Epidermal melanocyte (primary cell): ENCODE results near the gene ARHGAP15.

Source experiments
- DNase-seq: peaks from one replicate; pipeline ENCODE4 v3.0.0; 2011; ENCODE audit warnings: low spot score; ENCODE audit not compliant: insufficient read length

Gene ARHGAP15

DNA sequence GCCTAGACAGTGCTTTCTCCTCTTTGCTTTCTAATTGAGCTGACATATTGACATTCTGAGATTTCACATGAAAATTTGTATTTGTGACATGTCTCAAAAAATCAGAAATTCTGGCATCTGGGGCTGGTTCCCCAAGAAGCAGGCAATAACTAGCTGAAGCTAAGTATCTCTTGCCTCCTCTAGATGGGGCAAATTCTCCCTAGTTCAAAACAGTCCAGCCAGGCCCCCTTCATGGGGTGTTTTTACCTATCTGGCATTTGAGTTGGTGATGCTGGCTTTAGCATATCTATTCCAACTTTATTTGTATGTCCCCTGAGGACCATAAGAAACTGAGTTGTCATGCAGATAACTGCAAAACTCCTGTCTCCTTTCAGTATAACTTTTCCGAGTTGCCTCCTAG is 39.9 kb downstream of the ARHGAP15 start:
- DNase-seq, result no peak

DNA sequence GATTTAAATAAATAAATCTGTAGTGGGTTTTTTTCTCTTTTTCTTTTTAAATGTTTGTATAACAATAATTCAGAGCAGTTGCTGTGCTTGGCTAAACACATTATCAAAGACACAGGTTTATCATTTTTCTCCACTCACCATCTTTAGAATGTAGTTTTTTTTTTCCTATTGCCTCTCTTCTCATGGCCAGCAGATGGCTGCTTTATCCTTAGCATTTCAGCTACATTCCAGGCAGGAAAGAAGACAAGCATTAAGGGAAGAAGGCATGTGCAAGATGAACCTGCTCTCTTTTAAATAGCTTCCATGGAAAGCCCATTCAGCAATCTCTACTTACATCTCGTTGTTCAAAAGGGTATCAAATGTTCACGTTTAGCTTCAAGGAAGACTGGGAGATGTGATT is 42.6 kb downstream of the ARHGAP15 start:
- no peak for DNase-seq

DNA sequence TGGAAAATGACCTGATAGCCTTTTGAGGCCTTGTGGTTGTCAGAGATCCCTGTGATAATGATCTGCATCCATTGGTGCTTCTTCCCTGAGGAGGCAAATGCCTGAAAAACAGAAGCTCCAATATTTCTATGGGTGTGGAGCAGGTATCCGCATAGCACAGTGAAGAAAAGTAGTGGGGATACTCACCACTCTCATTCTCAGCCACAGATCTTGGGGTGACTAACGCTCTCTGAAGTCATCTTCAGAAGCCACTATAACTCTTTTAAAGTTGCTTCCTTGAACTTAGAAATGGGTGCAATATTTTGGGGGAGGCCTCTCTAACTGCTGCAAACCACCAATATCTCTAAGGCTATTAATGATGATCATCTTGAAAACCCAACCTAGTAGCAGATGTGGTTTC is 46.2 kb downstream of the ARHGAP15 start:
- DNase-seq, result no peak

DNA sequence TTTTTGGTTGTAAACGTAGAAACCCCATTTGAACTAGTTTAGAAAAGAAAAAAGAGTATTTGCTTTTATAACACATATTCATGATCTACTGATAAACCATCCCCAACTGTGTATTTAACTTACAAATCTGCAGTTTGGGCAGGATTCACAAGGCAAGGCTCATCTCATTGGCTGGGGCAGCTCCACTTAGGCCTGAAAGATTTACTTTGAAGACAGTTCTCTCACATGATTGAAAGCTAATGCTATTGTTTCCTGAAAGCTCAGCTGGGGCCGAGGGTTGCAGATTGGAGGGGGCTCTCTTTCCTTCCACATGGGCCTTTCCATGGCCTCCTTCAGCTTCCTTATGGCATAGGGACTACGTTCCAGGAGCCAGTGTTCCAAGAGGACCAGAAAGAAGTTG is 47.4 kb downstream of the ARHGAP15 start:
- DNase-seq, result no peak

DNA sequence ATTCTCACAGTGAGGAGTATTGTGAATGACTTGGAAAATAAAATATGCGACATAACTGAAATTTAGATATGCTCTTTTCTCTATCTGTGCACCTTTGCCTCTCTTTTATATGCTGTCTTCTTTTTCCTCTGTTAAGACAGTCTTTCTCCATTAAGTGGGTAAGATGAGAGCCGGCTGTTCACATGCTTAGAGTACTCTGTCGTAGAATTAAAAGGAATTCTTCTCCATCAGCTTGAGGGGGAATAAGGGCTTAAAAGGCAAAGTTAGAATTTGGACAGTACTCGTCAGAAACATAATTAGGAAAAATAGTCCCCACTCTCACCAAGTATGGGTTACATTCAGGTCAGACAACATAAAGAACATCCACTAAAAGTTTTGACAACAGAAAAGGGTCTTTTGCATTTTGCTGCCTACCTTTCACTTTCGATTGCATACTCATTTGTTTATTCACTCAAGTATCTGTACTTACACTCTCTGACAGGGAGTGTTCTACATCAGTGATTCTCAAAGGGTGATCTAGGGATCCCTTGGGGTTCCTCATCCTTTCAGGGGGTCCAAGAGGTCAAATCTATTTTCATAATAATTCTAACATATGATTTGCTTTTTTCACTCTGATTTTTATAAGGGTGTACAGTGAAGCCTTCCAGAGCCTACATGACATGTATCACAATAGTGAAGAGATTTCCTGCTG is 48.0 kb downstream of the ARHGAP15 start:
- no peak for DNase-seq

DNA sequence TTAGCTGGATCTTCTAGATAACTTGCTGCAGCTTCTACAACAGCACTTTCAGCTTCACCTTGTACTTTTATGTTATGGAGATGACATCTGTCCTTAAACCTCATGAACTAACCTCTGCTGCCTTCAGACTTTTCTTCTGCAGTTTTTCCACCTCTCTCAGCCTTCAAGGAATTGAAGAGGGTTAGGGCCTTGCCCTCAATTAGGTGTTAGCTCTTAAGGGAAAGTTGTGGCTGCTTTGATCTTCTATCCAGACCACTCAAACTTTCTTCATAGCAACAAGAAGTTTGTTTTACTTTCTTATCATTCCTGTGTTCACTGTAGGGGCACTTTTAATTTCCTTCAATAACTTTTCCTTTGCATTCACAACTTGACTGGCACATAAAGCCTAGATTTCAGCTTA is 52.3 kb downstream of the ARHGAP15 start:
- no peak for DNase-seq

DNA sequence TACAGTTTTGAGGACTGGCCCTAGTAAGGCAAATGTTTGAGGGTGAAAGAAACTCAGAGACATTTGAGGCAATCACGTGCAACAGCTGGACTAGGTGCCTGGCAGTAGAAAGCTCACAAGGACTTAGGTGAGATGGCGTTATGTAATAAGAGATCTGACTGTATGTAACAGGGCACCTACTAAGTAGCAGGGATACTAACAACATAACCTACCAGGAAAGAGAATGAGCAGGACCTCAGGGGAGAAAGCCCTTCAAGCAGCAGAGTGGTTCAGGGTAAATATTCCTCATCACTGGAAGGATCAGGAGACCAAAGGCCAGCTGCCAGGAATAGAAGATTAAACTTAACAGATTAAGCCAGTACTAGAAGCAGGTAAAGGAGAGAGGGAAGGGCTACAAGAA is 53.4 kb downstream of the ARHGAP15 start:
- DNase-seq, result no peak

DNA sequence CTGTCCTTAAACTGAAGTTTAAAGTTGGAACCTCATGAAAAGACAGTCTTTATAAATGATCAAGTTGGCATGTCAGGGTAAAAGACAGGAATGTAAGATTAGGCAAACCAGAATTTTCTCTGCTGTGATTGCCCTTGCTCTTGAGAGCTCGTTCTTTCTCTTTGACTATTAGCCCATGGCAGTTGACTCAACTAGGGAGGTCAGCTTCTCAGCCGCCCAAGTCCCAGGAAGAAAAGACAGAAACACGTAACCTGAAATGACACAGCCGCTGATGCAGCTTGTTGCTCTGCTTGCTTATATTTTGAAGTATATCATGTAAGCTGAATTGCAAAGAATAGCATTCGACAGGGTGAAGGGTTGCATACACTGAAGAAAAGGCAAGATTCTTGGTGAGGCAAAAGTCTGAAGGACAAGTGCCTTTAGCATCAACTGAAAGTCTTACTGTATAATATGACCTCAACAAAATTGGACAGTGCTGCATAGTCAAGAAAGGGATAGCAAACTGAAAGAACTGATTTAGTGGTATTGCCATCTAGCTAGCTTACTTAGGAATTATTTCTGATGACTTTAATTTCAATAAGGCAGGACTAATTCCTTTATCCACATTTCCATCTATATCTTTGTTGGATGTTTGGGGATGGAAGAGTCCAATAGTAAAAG is 54.7 kb downstream of the ARHGAP15 start:
- no peak for DNase-seq

DNA sequence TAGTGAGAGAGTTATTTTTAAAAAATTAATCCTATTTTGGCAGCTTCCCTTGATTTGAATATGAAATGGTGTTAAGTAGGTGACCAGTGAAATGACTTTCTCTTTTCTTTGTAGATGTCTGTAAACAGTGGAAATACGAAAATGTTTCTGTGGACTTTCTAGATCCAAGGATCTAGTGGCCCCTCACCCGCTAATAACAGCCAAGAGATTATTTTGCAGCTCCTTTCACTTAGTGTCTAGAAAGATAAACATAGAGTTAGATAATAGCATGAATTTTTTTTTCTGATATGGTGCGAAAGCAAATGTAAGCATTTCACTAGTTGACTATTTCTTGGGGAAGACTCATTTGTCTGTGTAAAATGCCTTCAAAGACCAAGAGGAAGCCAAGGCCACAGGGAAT is 57.7 kb downstream of the ARHGAP15 start:
- no peak for DNase-seq

DNA sequence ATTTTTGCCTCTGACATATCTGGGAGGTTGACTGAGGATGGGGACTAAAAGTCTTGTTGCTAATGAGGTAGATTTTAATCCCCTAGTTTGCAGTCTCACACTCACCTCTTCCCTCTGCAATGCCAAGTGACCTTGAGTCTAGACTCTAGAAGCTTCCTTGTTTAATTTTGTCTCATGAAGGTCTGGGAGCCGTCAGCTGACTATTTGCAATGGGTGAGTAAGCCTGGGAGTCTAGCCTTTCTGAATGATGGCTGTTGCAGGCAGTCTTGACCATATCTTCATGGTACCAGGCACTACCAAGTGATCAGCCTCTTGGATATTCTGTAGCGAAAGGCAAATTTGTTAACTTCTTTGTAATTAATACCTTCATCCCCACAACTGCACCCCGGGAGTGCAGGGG is 61.2 kb downstream of the ARHGAP15 start:
- no peak for DNase-seq

DNA sequence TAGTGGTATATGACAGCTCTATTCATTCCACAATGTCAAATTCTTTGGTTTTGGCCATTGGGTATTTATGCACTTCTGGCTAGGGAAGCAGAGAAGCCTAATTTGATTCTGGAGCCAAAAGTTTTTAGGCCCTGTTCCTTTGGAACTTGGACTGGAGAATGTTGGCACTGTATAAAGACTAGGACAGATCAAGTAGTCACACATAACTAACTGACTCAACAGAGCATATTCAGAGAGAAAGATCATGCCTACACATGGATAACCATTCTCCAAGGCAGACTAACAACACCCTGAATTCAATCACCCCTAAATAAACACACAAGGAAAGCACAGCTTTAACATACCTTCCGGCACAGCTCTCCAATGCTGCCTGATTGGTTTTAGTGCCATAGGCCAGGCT is 62.9 kb downstream of the ARHGAP15 start:
- DNase-seq, result no peak

DNA sequence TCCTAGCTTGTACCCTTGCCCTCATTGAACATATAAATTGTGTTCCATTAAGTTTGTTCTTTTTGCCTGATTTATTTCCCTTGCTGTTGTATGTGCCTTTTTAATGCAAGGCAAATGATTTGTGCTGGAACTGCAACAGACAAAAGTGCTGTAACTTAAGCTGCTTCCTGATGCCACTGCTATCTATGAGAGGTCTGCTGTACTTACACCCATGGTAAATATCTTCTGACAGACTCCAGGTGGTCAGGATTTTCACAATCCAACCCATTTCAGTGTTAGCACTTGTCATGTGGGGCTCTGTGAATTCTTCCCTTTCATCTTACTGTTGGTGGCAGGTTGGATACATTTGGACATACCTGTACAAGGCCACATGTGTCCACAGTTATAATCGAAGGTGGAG is 63.5 kb downstream of the ARHGAP15 start:
- DNase-seq, result no peak

DNA sequence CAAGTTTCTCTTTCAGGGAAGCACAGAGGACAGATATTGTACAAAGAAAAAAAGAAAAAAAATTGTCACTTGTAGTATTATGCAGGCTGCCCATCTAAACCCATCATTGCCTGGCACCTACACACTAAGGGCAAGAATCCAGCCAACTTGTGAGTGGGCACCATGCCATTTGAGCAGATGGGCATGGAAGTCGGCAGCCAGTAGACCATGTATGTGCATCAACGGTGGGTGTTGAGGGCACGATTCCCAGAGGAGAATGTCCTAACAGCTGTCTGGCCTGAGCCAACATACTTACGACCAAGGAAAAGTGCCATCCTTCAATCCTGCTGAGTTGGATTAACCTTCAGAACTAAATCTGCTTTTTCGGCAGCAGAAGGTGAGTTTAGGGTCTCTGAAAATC is 63.9 kb downstream of the ARHGAP15 start:
- no peak for DNase-seq

DNA sequence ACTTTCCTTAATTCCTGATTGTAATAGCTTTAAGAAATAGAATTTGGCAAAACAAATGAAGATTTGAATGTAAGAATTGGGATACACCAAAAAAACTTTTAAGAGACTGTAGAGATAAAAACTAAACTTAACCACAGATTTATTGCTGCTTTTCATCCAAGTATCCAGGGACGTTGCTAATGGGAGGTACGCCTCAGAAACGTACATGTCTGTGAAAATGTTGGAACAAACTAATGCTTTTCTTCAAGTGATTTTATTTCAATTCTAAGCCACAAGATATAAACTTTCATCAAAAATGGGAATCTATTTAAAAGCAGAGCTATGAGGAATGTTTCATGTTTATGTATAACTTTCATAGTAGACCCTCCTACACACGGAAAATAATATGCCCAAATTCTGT is 66.3 kb downstream of the ARHGAP15 start:
- DNase-seq, result no peak

DNA sequence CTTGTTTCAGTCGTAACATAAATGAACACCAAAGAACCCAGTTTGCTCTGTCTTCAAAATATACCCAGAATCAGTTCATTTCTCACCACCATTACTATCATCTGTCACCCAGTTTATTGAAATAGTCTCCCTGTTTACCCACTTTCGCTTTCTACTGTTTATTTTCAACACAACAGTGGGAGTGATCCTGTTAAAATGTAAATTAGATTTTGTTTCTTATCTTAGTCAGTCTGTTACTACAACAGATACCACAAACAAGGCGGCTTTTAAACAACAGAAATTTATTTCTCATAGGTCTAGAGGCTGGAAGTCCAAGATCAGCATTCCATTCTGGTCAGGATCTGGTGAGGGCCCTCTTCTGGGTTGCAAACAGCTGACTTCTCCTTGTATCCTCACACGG is 74.8 kb downstream of the ARHGAP15 start:
- no peak for DNase-seq

DNA sequence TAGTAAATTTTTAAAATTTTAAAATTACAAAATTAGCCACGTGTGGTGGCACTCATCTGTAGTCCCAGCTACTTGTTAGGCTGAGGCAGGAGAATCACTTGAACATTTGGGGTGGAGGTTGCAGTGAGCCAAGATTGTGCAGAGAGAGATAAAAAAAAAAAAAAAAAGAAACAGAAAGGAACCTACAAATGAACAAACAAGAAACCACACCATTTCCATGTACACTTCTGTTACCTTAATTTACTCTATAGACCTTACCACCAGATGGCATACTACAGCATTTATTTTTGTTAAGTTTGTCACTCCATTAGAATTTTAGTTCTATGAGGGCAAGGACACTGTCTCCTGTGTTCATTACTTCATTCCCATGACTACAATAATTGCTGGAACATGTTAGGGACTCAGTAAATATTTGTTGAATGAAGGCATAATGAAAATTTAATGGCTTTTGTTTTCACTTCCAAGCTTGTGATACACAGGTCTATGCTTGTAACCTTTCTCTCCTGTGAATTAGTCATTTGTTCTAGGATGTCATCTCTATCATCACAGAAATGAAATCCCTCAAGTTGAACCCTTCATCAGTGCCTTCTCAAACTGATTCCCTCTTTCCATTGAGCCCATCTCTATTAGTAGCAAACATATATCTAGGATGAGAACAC is 76.0 kb downstream of the ARHGAP15 start:
- no peak for DNase-seq

DNA sequence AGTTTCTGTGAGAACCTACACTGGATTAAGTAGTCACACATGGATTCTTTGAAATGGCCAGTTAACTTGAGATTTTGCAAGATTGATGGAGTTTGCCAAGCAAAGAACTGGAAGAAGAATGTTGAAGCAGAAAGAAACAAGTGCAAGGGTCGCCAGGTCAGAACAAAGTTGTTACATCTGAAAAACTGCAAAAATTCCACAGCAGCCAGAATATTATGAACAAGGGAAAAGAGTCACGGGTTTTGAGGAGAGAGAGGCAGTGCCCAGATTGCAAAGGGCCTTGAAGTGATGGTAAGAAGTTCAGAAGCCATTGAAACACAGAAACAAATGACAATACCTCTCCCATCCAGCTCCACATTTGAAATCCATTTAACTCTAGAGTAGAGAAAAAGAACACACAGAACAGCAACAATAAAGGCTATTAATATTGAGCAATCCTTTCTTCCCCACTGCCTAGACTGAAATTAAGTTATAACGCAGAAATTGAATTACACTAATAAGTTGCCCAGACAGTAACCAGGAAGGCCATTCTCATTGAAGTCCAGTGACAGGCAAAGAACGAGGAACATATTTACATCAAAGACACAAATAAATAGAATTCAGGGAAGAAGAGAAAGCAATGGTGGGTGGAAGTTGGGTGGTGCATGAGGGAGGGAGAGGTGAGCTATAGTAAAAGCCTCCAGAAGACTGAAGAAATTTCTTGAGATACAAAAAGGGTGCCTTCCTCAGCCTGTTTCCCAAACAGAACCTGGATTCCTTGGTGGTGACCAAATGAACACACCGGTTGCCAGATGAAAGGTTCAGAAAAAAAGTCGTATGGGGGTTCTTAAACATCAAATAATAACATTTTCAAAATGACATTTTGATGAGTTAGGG is 80.6 kb downstream of the ARHGAP15 start:
- no peak for DNase-seq

DNA sequence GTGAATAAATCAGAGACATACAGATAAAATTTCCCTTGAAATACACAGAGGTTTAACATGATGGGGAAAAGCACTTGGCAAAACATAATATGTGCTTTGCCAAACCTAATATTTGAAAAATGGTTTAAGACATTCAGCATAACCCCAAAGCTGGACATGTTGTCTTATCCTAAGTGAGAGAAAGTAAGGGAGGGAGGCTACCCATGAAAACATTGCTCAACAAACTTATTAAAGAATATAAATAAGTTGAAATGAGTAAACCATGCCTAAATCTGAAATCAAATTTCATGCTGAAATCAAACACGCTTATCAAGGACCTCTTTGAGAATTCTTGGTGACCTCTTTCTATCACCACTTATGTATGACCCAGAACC is 81.2 kb downstream of the ARHGAP15 start:
- DNase-seq, result no peak

DNA sequence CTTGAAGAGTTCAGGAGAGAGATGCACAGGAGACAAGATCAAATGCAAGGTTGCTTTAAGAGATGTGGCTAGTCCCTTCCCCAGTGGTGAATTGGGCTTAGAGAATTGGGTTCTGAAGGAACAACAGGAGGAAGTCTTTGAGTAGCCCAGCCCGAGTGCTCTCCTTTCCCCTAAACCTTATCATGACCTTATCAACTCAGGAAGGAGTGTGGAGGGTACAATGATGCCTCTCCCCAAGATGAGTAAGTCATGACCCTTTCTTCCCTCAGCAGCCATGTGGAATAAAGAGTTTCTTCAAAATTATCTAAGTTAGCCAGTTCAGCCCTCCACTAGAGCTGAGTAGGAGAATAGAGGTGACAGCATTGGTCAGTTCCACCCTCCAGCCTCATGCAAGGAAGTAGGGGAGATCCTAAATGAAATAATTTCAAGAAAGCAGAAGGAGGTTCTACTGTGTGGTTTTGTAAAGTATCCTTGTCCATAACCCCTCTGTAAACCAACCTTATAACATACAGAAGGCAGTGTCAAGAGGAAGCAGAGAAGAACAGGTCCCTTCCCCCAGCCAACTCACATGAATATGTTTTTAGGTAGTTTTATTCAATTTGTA is 88.4 kb downstream of the ARHGAP15 start:
- no peak for DNase-seq

DNA sequence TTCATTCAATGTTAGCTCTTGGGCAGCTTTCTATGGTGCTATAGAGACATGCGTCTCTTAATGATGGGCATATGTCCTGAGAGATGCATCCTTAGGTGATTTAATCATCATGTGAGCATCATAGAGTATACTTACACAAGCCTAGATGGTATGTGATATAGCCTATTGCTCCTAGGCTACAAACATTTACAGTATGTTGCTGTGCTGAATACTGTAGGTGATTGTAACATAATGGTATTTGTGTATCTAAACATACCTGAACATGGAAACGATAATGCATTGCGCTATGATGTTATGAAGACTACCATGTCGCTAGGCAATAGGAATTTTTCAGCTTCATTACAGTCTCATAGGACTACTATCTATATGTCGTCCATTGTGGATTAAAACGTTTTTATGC is 89.4 kb downstream of the ARHGAP15 start:
- no peak for DNase-seq

DNA sequence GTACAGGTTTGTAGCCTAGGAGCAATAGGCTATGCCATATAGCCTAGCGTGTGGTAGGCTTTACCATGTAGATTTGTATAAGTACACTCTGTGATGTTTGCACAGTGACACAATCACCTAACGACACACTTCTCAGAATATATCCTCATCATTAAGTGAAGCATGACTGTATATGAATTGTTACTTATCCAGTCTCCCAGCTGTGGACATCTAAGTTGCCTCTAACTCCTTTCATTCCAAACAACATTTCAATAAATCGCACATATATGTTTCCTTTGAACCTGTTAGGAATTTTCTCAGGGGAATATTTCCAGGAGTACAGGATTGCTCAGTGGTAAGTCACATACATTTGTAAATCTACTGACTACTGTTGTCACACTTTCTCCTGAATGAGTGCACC is 90.0 kb downstream of the ARHGAP15 start:
- no peak for DNase-seq

DNA sequence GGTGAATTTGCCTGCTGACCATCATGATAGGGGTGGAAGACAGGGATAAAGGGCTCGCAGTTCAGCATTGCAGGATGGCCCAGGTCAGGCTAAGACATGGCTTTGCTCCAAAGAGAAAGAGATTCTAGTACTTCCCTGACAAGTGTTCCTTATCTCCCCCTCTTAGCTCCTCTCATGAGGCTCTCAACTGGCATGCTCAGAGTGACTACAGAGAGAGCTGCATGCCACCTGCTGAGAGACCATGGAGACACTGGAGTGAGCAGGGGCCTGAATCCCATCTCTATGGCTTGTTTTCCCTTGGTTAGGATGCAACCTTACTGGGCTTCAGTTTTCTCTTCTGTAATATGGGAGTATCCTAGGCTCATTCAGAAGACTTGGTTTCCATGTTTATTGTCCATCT is 94.3 kb downstream of the ARHGAP15 start:
- DNase-seq, result no peak
